CD4-positive, alpha-beta T cell treated with Interleukin-4 for 4 hours (primary cell): ENCODE results near the gene MYO18A.
"Not testable (repeated sequence)": the region's sequence is repeated elsewhere in the genome, so short reads cannot be mapped to it uniquely, and the experiment has no call there.

Experiments
- DNase-seq: peaks from one replicate; pipeline ENCODE4 v3.0.0-alpha.2; 2020

MYO18A gene, protein sequence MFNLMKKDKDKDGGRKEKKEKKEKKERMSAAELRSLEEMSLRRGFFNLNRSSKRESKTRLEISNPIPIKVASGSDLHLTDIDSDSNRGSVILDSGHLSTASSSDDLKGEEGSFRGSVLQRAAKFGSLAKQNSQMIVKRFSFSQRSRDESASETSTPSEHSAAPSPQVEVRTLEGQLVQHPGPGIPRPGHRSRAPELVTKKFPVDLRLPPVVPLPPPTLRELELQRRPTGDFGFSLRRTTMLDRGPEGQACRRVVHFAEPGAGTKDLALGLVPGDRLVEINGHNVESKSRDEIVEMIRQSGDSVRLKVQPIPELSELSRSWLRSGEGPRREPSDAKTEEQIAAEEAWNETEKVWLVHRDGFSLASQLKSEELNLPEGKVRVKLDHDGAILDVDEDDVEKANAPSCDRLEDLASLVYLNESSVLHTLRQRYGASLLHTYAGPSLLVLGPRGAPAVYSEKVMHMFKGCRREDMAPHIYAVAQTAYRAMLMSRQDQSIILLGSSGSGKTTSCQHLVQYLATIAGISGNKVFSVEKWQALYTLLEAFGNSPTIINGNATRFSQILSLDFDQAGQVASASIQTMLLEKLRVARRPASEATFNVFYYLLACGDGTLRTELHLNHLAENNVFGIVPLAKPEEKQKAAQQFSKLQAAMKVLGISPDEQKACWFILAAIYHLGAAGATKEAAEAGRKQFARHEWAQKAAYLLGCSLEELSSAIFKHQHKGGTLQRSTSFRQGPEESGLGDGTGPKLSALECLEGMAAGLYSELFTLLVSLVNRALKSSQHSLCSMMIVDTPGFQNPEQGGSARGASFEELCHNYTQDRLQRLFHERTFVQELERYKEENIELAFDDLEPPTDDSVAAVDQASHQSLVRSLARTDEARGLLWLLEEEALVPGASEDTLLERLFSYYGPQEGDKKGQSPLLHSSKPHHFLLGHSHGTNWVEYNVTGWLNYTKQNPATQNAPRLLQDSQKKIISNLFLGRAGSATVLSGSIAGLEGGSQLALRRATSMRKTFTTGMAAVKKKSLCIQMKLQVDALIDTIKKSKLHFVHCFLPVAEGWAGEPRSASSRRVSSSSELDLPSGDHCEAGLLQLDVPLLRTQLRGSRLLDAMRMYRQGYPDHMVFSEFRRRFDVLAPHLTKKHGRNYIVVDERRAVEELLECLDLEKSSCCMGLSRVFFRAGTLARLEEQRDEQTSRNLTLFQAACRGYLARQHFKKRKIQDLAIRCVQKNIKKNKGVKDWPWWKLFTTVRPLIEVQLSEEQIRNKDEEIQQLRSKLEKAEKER (N-terminal part only)

DNA sequence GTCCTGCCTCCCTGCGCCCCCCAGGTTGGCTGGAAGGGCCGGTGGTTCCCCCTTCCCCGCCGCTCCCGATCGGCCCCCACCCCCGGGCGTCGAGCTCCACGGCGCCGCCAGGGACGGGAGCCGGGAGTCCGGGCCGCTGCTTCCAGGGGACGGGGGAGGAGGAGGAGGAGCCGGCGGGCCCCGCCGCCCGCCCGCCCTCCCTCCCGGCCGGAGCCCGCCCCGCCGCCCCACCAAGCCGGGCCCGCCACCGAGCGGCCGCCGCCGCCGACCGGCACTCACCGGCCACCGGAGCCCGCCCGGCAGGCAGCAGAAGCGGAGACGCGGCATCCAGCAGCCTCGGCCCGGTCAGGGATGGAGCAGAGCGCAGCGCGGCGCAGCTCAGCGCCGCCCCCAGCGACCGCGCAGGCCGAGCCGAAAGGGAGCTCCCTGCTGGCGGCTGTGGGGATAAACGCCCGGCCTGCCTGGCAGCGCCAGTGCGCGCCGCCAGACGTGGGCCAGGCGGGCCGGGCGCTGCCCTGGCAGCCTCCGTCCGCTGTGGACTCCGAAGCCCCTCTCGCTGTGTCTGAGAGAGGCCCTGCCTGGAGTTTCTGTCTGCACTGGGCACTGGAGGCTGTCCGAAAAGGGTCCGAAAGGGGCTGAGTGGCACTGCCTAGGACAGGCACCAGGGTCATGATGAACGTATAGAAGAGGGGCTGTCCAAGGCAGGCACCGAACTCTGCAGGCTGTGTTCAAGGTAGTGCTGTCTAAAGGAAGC is at the start of gene MYO18A:
TSS of gene MYO18A (minus strand) at position 365 of the 754 bp plus-strand sequence. CDS start 13,458 bp downstream, outside the sequence.
- DNase-seq, result peak; percentile 61

DNA sequence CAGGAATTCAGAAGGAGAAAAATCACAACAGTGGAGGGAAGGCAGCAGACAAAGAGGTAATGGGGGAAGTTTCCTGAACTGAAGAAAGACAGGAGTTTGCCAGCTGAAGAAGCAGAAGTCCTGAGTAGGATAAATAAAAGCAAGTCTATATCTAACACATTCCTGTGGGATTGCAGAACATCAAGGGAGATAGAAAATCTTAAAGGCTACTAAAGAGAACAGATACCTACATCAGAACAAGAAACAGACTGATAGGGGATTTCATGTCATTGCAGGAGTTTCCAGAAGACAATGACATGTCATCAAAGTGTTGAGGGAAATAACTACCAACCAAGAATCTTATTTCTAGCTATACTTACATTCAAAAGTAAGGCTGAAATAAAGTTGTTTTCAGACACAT is 45.2 kb upstream of the MYO18A start:
- no peak for DNase-seq

DNA sequence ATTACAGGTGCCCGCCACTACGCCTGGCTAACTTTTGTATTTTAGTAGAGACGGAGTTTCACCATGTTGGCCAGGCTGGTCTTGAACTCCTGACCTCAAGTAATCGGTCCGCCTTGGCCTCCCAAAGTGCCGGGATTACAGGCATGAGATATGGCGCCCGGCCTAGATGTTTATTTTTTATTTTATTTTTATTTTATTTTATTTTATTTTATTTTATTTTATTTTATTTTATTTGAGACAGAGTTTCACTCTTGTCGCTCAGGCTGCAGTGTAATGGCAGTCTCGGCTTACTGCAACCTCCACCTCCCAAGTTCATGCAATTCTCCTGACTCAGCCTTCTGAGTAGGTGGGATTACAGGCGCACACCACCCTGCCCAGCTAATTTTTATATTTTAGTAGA is 41.1 kb upstream of the MYO18A start:
- not testable (repeated sequence) for DNase-seq

DNA sequence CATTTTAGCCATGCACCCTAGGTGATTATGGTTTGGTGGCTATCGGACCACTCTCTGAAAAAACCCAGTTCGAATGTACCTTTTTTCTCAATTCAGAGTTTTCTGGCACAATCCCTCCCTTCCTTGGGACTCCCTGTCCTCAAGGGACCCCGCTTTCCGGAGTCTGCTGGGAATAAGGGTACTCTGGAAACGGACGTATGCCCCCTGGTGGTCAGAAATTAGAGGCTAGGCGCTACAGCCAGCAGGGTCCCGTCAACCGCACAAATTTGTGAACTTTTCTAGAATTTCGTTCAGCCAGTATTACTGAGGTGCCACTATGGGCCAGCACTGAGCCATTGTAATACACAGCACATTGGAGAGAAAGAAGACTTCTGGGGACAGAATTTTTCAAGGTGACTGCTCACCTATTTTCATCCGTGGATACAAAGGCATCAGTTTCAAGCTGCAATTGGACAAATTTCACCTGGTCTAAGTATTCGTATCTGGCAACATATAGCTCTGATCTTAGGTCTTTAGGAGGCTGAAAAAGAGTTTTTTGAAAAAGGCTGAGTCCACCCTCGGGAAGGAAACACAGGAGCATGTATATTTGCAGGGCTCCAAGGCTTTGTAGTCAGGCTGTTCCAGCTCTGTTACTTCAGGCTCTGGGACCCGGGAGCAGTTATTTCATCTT is 39.3 kb upstream of the MYO18A start:
- DNase-seq, result peak; percentile 71

DNA sequence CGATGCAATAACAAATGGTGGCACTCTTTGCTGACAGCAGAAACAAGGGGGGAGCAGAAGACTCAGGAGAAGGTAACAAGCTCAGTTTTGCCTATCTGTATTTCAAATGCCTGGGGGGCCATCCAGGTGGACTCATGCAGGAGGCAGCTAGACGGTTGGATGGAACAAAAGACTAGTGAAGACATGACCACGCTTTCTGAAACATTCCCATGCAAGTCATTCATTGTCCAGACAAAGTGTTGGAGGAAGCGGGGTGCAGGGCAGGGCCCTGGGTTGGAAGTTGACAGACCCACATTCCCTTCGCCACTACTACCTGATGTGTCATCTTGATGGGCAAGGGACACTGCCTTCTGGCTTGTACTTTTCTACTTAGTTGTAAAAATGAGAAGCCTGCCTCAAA is 36.7 kb upstream of the MYO18A start:
- DNase-seq, result no peak

DNA sequence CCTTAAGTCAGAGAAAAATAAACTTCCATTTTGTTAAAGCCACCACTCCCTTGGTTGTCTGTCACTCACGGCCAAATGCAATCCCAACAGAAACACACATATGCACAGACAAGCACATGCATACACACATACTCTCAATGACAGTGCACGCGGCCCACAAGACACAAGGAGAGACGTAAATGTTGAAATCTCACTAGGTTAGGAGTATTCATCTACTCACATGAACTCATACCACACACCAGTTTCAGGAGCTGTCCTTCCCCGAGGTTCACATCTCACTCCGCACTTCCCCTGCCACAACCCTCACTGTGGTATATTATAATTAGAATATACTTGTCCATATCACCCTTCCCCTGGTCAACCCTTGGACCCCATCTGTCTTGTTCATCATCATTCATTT is 36.0 kb upstream of the MYO18A start:
- no peak for DNase-seq

DNA sequence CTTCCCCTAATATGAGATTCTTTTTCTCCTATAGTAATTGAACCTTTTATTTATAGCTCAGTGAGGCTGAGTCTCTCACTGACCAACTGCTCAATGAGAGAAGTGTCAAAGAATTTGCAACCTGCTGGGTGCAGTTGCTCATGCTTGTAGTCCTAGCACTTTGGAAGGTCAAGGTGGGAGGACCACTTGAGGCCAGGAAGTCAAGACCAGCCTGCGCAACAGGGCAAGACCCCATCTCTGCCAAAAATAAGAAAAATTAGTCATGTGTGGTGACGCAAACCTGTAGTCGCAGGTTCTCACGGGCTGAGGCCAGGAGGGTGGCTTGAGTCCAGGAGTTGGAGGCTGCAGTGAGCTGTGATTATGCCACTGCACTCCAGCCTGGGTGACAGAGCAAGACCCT is 35.5 kb upstream of the MYO18A start:
- no peak for DNase-seq

DNA sequence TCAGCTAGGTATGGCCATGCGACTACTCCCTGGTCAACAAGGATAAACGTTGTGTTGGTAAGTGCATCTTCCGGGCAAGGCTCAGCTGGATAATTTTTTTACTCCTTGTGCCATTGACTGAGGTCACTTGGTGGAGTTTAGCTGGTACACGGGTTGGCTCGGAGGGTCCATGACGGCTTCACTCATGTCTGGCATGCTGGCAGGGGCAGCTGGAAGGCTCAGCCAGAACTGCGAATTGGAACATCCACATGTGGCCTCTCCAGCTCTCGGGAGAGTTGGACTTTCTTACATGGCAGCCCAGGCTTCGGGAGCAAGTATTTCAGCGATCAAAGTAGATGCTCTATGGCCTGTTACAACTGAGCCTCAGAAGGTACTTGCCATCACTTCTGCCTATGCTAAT is 35.0 kb upstream of the MYO18A start:
- DNase-seq, result no peak

DNA sequence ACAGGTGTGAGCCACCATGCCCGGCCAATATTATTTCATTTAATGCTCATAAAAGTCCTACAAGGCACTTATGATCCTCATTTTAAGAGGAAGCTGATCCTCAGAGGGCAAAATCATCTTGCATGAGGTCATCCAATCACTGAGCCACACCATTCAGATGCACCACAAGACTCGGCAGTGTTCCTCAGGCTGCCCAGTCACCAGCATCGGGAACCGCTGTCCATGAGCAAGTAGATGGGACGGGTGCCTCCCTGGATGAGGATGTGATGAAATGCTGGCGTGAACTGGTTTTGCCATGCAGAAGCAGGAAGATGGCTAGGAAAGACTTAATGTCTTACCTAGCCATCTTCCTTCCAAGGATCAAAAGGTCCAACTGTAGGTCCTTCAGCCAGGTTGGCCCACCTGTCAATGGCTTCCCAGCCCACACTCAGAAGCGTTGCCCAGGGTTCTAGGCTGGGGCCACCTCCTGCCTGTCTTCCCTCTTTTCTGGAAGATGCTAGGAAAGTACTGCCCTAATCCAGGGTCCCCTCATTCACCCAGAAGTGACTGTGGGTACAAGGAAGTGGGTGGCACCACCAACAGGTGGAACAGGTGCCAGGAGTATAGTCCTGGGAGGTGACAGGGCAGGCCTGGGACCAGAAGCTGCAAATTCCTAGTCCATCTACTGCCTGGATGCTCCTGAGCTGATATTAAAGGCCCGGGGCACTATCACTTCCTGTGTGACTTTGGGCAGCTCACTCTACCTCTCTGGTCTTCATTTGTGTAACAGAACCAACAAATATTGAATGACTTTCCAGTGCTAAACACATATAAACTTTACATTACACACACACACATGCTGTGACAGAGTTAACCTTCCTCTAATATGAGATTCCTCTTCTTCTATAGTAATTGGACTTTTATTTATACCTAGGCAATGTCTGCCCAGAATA is 34.3 kb upstream of the MYO18A start:
- DNase-seq, result no peak

DNA sequence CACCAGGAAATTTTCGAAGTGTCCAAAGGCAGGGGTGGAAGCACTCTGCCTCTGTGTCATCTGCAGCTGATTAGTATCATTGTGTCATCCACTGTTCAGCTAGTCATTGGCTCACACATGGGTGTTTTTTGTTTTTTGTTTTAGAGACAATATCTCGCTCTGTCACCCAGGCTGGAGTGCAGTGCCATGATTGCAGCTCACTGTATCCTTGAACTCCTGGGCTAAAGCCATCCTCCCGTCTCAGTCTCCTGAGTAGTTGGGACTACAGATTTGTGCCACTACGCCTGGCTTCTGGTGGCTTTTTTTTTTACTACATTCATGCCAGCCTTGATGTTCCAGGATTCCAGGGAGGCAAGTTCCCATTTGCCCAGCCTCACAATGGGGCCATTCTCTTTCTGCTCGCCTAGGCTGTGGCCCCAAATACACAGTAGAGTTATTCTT is 32.5 kb upstream of the MYO18A start:
- no peak for DNase-seq

DNA sequence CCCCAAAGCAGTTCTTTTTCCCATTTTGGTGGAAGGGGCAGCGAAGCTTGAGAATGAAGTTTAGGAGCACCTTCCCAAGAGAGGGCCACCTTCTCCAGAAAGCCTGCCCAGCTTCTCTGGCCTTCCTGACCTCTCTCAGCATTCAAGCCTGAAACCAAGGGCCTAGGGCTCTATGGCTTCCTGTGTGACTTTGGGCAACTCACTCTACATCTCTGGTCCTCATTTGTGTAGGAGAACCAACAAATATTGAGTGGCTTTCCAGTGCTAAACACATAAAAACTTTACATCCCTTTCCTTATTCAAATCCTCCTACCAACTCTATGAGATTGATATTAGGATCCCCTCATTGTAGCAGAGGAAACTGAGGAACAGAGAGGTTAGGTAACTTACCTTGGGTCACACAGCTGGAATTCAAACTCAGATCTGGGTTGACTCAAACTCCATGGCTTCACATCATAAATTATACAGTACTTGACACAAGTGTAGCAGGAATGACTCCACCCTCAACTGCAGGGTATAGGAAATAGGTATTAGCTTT is 32.0 kb upstream of the MYO18A start:
- no peak for DNase-seq

DNA sequence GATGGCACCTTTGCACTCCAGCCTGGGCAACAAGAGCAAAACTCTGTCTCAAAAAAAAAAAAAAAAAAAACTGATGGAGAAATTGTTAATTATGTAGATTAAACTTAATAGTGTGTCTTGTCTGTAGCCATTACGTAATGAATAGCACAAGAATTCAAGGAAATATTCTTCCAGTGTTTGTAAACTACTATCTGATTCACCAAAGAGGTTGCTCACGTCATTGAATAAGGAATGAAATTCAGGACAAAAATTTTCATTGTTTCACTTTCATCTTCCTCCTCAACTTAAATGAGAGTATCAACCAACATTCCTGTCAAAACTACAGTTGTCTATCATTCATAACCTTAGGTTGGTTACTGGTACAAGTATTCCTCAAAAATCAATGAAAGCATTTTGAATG is 30.7 kb upstream of the MYO18A start:
- DNase-seq, result no peak

DNA sequence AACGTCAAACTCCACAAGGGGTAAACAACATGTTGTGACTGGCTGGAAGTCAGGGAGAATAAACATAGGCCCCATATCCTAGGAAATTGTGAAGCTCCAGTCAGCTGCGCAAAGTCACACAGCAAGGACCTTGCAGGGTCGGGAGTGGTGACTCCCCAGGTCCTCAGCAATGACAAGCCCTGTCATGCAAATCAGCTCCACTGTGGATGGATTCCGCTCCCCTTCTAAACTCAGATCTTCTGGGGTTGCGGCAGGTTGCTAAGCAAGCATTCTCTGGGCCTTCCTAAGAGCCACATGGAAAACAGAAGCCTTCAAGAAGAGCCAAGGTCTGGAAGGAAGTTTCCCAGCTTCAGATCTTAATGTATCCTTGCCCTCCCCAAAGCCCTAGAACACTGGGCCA is 28.9 kb upstream of the MYO18A start:
- no peak for DNase-seq

DNA sequence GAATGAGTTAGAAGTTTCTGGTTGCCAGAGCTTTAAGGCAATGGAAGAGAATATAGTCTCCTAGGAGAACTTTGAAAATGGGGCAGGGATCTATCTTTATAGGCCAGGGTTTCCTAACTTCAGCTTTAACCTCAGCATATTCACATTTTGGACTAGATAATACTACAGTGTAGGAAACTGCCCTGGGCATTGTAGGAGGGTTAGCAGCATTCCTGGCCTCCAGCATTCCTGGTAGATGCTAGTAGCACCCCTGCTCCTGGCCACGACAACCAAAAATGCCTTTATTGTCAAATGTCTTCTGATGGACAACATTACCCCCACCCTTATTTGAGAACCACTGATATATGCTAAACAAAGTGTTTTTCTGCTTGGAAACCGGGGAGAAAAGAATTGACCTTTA is 27.8 kb upstream of the MYO18A start:
- DNase-seq, result no peak

DNA sequence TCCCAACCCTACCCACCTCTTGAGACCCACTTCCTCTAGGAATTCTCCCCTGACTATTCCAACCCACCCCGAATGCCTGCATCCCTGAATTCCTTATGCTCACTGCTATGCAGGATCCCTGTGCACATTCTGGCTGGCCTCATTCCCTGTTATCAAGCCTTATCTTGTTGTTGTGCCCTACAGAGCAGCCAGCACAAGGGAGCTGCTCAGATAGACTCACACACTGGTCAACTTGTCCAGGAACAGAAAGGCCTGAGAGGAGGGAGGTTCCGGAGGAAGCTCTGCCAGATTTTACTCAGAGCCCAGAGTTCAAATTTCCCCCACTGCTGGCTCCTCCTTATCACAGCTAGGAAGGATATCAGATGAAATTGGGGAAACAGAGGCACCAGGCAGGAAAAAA is 24.8 kb upstream of the MYO18A start:
- no peak for DNase-seq

DNA sequence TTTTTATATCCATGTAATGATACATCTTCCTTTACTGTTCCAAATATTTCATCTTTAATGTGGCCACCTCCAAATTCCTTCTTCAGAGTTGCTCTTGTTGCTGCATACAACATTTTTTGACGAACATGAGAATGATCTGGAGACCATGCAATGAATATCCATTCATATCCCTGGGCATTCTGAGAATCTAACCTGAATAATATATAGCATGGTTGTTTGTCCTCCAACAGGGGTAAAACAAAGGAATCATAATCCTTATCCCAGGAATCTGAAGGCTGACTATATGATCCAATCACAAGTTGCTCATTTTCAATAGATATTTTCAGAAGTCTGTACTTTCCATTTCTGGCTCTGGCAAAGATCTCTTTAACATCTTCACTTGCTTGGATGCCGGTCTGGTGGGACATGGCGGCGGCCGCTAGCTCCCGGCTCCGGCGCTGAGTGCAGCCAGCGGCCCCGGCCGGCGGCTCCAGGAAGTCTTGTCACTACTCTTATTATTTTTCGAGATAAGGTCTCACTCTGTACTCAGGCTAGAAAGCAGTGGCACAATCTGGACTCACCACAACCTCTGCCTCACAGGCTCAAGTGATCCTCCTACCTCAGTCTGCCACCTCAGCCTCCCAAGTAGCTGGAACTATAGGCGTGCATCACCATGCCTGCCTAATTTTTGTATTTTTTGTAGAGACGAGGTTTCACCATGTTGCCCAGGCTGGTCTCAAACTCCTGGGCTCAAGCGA is 24.0 kb upstream of the MYO18A start:
- not testable (repeated sequence) for DNase-seq

DNA sequence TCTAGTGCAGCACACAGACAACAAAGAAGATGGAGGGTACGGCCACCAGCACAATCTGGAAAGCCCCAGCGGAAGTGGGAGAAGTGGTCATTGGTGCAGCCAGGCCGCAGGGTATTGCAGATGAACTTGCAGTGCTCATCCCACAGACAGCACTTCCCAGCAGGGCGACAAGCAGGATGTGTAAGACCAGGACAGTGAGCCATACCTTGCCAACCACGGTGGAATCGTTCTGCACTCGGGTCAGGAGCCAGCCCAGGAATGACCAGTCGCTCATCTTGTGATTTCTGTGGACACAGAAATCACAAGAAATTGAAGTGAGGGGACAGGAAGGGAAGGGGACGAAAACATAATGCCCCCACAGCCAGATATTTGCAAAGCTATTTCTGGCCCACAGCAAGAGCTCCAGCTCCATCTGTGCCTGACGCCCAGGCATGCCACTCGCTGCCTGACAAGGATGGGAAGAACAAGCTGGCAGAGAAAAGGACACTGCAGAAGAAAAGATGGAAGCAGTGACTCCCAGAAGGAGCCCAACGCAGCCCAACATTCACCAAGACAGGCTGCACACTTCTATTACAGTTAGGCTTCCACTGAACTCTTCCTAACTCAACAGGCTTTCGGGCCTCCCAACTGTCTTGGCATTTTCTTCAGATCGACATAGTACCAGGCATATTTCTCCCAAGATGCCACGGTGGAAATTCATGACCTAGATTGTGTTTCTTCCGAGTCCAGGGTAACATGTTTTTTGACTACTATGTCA is 17.5 kb upstream of the MYO18A start:
- no peak for DNase-seq

DNA sequence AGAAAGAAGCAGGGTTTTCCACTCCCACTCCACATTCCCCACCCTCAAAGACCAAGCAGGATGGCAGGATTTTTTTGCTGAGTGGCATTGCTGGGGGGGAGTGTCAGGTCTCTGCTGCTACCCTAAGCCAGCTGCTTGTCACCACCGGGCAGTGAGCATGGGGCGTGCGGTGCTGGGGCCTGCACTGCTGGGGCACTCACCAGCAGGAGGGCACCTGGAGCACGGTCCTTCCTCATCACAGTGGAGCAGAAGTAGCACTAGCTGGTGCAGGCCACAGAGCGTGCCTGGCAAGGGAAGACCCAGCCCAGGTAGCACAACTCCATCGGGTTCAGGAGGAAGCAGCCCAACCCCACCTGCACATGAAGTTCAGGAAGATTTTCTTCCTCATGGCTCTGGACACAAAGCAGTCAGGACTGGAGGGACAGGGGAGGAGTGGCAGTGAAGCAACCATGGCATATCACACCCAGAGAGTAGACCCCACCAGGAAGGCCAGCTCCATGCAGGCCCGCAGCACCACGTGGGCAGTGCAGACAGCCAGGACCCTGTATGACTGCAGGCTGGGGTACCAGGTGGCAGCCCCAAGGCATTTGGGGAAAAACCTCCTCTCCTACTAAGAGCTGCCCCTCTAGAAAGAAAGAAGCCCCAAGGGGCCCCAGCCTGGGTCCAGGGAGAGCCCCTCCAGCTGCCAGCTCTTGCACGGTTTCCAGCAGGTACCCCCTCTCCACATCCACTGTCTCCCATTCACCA is 16.7 kb upstream of the MYO18A start:
- no peak for DNase-seq
